CD14-positive monocyte (primary cell): ENCODE data around the gene SLC38A1. TPM values are rescaled to one million over a fixed set of nuclear protein-coding genes. Genes with fewer than 3 reads are reported as not detected.
"Not testable (repeated sequence)": the region's sequence is repeated elsewhere in the genome, so short reads cannot be mapped to it uniquely, and the experiment has no call there.

Experiments used
- DNase-seq, 3 donors: peaks; one replicate each; pipeline ENCODE4 v3.0.0-alpha.2; 2011 to 2022
- H2AFZ ChIP-seq: 2 replicates; pipeline ENCODE4 v1.6.0; 2012; ENCODE audit warnings: mild to moderate bottlenecking, low read depth, low read length, inconsistent platforms; ENCODE audit not compliant: insufficient read depth, poor library complexity, severe bottlenecking
- H3K27ac ChIP-seq, 2 donors: 1 replicate in 1 of 2; 2 replicates in 1 of 2; pipeline ENCODE4 v1.5.1; 2012 to 2013; ENCODE audit warnings: low read length in 2 of 2, control low read depth in 1 of 2, inconsistent platforms in 1 of 2, low read depth in 1 of 2, mild to moderate bottlenecking in 1 of 2
- H3K27me3 ChIP-seq, 2 donors: one replicate each; pipeline versions ENCODE4 v1.6.0 to v1.6.1; 2011 to 2013; ENCODE audit warnings: low read length in 2 of 2; ENCODE audit not compliant: control insufficient read depth in 2 of 2, insufficient read depth in 2 of 2
- H3K36me3 ChIP-seq, 2 donors: replicated peaks in 1 of 2; 1 replicate in 1 of 2; 2 replicates in 1 of 2; pipeline versions ENCODE4 v1.5.1 to v1.6.1; 2012 to 2013; ENCODE audit warnings: low read length in 2 of 2, control low read depth in 1 of 2, inconsistent platforms in 1 of 2, mild to moderate bottlenecking in 1 of 2; ENCODE audit not compliant: insufficient read depth in 2 of 2, control insufficient read depth in 1 of 2
- H3K4me1 ChIP-seq, 2 donors: 1 replicate in 1 of 2; 2 replicates in 1 of 2; pipeline versions ENCODE4 v1.5.1 to v1.6.1; 2012 to 2013; ENCODE audit warnings: low read length in 2 of 2, control low read depth in 1 of 2, inconsistent platforms in 1 of 2, mild to moderate bottlenecking in 1 of 2, moderate library complexity in 1 of 2; ENCODE audit not compliant: insufficient read depth in 2 of 2, control insufficient read depth in 1 of 2
- H3K4me2 ChIP-seq: replicated peaks from 2 replicates; pipeline ENCODE3; 2012; ENCODE audit warnings: low read length, moderate library complexity, mild to moderate bottlenecking; ENCODE audit not compliant: poor library complexity, severe bottlenecking; ENCODE audit errors: extremely low read depth
- H3K4me3 ChIP-seq, 3 experiments: fragments of 200-600 bp in 1 of 3; sonication (generic) in 1 of 3; replicated peaks in 1 of 3; 1 replicate in 2 of 3; 2 replicates in 1 of 3; pipeline ENCODE4 v1.5.1; 2011 to 2013; ENCODE audit warnings: low read length in 3 of 3, mild to moderate bottlenecking in 3 of 3, control low read depth in 2 of 3, low read depth in 2 of 3, inconsistent platforms in 1 of 3, moderate library complexity in 1 of 3
- H3K79me2 ChIP-seq: 2 replicates; pipeline ENCODE4 v1.6.0; 2012; ENCODE audit warnings: mild to moderate bottlenecking, control low read depth, inconsistent platforms, low read length, moderate library complexity; ENCODE audit not compliant: insufficient read depth
- H3K9ac ChIP-seq: 2 replicates; pipeline ENCODE4 v1.6.0; 2017; ENCODE audit warnings: low read length, mild to moderate bottlenecking; ENCODE audit not compliant: insufficient read depth, poor library complexity, severe bottlenecking
- H3K9me3 ChIP-seq, 2 donors: replicated peaks in 1 of 2; 1 replicate in 1 of 2; 2 replicates in 1 of 2; pipeline versions ENCODE4 v1.5.1 to v1.6.1; 2012 to 2013; ENCODE audit warnings: low read length in 2 of 2, control low read depth in 1 of 2; ENCODE audit not compliant: control insufficient read depth in 1 of 2, insufficient read depth in 1 of 2
- H4K20me1 ChIP-seq: 2 replicates; pipeline ENCODE4 v1.6.0; 2012; ENCODE audit warnings: mild to moderate bottlenecking, low read length, control low read depth, moderate library complexity; ENCODE audit not compliant: insufficient read depth
- H3K27ac Mint-ChIP-seq, 7 donors: one replicate each; pipeline ENCODE4 v1.8.0; 2020; ENCODE audit warnings: mild to moderate bottlenecking in 7 of 7, mixed read lengths in 7 of 7, moderate library complexity in 6 of 7, inconsistent platforms in 2 of 7
- H3K27me3 Mint-ChIP-seq, 3 donors: one replicate each; pipeline ENCODE4 v1.8.0; 2021 to 2022; ENCODE audit warnings: low read depth in 3 of 3, mild to moderate bottlenecking in 3 of 3, mixed read lengths in 3 of 3, moderate library complexity in 3 of 3, inconsistent platforms in 1 of 3
- H3K36me3 Mint-ChIP-seq, 2 donors: one replicate each; pipeline ENCODE4 v1.8.0; 2020; ENCODE audit warnings: mixed read lengths in 2 of 2, inconsistent platforms in 1 of 2, mild to moderate bottlenecking in 1 of 2
- H3K4me1 Mint-ChIP-seq: one replicate; pipeline ENCODE4 v1.8.0; 2020; ENCODE audit warnings: mild to moderate bottlenecking, mixed read lengths
- H3K4me3 Mint-ChIP-seq, 2 donors: one replicate each; pipeline ENCODE4 v1.8.0; 2020; ENCODE audit warnings: mild to moderate bottlenecking in 2 of 2, mixed read lengths in 2 of 2, moderate library complexity in 1 of 2
- H3K9me3 Mint-ChIP-seq, 7 donors: one replicate each; pipeline ENCODE4 v1.8.0; 2020 to 2022; ENCODE audit warnings: mixed read lengths in 7 of 7, mild to moderate bottlenecking in 6 of 7, moderate library complexity in 6 of 7, inconsistent platforms in 2 of 7
- WGBS: methylation state at CpG from one replicate; pipeline ENCODE4 v1.1.5; 2013; ENCODE audit warnings: missing lambda C conversion rate; ENCODE audit not compliant: insufficient coverage; 5-methylcytosine and 5-hydroxymethylcytosine counted together
- intact Hi-C, 2 donors: fragments of 100-400 bp; cut with micrococcal nuclease; formaldehyde crosslinking; loops; one replicate each; pipeline versions ENCODE4 v1.15.0 to v1.15.1; 2023
- polyA plus RNA-seq, 3 donors: library from polyadenylated mRNA; depleted of rRNA in 1 of 3; unstranded in 2 of 3; stranded (reverse) in 1 of 3; fragments of 300-500 nt in 2 of 3; fragments of >200 nt in 1 of 3; fragmentation: Illumina TruSeq in 2 of 3; gene quantifications; 1 replicate in 2 of 3; 2 replicates in 1 of 3; pipeline ENCODE4 v1.2.3, GENCODE V29; 2012 to 2021
- TF ChIP-seq, protein P1 (sequence below): fragments of 200-600 bp; IDR thresholded peaks from one replicate; pipeline ENCODE4 v1.8.0; 2022; ENCODE audit warnings: antibody characterized with exemption, mild to moderate bottlenecking

The SLC38A1 gene
- polyA plus RNA-seq, 3 donors = 0.92 to 1.9 (median 1.6) TPM

DNA sequence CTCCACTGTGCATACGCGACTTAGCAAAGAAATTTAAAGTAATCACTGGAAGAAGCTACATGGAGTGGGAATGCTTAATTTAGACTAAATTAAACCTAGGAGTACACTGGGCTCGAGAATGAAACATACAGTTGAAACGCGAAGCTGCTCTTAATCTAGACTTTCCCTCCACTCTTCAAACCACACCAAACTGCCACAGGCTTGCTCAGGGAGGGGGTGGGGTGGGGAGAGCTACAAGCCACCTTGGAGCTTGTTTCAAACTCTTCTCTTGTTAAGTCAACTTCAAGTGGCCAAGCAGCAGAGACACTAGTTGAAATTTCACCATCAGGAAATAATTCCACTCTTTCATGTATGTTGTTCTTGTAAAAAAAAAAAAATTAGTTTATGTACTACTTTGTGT is 69.9 kb downstream of the SLC38A1 start:
- WGBS = no CpG with 5 or more reads among the region's 5 CpGs
- no peak for DNase-seq
- intact Hi-C loops = no loop called here
- no peak overlapping the region for H3K4me3 ChIP-seq
- H3K9me3 ChIP-seq = peaks cover 0 to 6% of the 10 kb centered on the region in 2 donors
- H3K27ac ChIP-seq = no peak overlapping the region
- TF ChIP-seq, protein P1, sequence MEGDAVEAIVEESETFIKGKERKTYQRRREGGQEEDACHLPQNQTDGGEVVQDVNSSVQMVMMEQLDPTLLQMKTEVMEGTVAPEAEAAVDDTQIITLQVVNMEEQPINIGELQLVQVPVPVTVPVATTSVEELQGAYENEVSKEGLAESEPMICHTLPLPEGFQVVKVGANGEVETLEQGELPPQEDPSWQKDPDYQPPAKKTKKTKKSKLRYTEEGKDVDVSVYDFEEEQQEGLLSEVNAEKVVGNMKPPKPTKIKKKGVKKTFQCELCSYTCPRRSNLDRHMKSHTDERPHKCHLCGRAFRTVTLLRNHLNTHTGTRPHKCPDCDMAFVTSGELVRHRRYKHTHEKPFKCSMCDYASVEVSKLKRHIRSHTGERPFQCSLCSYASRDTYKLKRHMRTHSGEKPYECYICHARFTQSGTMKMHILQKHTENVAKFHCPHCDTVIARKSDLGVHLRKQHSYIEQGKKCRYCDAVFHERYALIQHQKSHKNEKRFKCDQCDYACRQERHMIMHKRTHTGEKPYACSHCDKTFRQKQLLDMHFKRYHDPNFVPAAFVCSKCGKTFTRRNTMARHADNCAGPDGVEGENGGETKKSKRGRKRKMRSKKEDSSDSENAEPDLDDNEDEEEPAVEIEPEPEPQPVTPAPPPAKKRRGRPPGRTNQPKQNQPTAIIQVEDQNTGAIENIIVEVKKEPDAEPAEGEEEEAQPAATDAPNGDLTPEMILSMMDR = no peak
- peaks cover 5 to 16% of the 10 kb centered on the region in 2 donors for H3K36me3 ChIP-seq
- H3K4me1 ChIP-seq = no peaks in the 10 kb centered on the region
- peaks cover 0 to 2% (median 0%) of the 10 kb centered on the region in 3 donors for H3K27me3 Mint-ChIP-seq
- H3K79me2 ChIP-seq = no peaks in the 10 kb centered on the region
- peaks cover 0 to 4% (median 3%) of the 10 kb centered on the region in 7 donors for H3K9me3 Mint-ChIP-seq
- no peaks in the 10 kb centered on the region for H3K4me1 Mint-ChIP-seq
- H3K27ac Mint-ChIP-seq = no peak overlapping the region
- no peak overlapping the region for H2AFZ ChIP-seq
- no peaks in the 10 kb centered on the region for H4K20me1 ChIP-seq
- H3K27me3 ChIP-seq = no peaks in the 10 kb centered on the region
- H3K9ac ChIP-seq = no peak overlapping the region
- peaks cover 15 to 37% of the 10 kb centered on the region in 2 donors for H3K36me3 Mint-ChIP-seq
- H3K4me2 ChIP-seq = no peak overlapping the region
- H3K4me3 Mint-ChIP-seq = no peak overlapping the region

DNA sequence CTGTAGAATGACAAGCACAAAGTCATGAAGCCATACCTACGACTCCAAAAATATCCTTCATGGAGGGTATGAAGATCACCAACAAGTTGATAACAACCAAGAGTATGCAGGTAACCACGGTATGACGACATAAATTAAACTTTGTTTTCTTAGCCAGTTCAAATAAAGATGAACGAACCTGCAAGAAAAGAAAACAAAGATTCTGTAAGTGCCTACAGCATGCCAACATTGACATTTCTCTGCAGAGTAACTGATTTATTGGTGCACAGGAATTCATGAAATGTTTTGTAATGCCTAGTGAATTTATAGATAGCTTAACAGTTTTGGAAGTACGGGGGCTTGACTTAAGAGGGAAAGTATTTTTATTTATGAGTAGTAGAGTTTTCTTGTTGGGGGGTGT is 71.0 kb downstream of the SLC38A1 start:
- Histone ChIP-seq H4K20me1 (no peaks in the 10 kb centered on the region), H3K79me2 (no peaks in the 10 kb centered on the region), H3K4me3 (no peak overlapping the region), H3K27ac (no peak overlapping the region), H3K4me1 (no peaks in the 10 kb centered on the region), H3K4me2 (no peak overlapping the region), H3K36me3 (peaks cover 5 to 16% of the 10 kb centered on the region in 2 donors), H3K9ac (no peak overlapping the region), H3K27me3 (no peaks in the 10 kb centered on the region), H3K9me3 (peaks cover 0 to 6% of the 10 kb centered on the region in 2 donors), H2AFZ (no peak overlapping the region)
- Mint-ChIP-seq H3K27ac (no peak overlapping the region), H3K4me1 (no peaks in the 10 kb centered on the region), H3K36me3 (peaks cover 15 to 37% of the 10 kb centered on the region in 2 donors), H3K27me3 (peaks cover 0 to 2% (median 0%) of the 10 kb centered on the region in 3 donors), H3K4me3 (no peak overlapping the region), H3K9me3 (peaks cover 2 to 8% (median 4%) of the 10 kb centered on the region in 7 donors)
- DNase-seq = no peak
- TF ChIP-seq, protein P1 = no peak
- intact Hi-C loops = no loop called here
- 100% methylated on average over 4 of the region's 5 CpGs for WGBS

DNA sequence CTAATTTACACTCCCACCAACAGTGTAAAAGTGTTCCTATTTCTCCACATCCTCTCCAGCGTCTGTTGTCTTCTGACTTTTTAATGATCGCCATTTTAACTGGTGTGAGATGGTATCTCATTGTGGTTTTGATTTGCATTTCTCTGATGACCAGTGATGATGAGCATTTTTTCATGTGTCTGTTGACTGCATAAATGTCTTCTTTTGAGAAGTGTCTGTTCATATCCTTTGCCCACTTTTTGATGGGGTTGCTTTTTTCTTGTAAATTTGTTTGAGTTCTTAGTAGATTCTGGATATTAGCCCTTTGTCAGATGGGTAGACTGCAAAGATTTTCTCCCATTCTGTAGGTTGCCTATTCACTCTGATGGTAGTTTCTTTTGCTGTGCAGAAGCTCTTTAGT is 78.3 kb downstream of the SLC38A1 start:
- intact Hi-C loops = not testable (repeated sequence)

More for the DNA sequence above, 78.3 kb downstream of the SLC38A1 start:
- not testable (repeated sequence) for H3K27me3 Mint-ChIP-seq, H3K4me2 ChIP-seq, H3K27ac Mint-ChIP-seq, H3K36me3 ChIP-seq, H3K4me3 ChIP-seq, H3K4me1 Mint-ChIP-seq, H3K79me2 ChIP-seq, H3K27me3 ChIP-seq, H3K4me3 Mint-ChIP-seq, H2AFZ ChIP-seq, DNase-seq, H3K4me1 ChIP-seq, H3K9ac ChIP-seq, H4K20me1 ChIP-seq, H3K27ac ChIP-seq, H3K9me3 ChIP-seq
- WGBS = no CpG with 5 or more reads among the region's 2 CpGs
- Mint-ChIP-seq H3K9me3 (peaks cover 0 to 14% (median 7%) of the 10 kb centered on the region in 7 donors), H3K36me3 (peaks cover 3 to 14% of the 10 kb centered on the region in 2 donors)
